OCI-LY7 (cell line): Measurements from ENCODE around the gene RUNX1. TPM values are rescaled to one million over a fixed set of nuclear protein-coding genes. Genes with fewer than 3 reads are reported as not detected.

Experiments
- BruUV-seq: library from RNA; stranded (reverse); fragments of 400-500 nt; replicated peaks from 2 replicates; lab custom pipeline; 2021; lab: Mats Ljungman, UMichigan
- CTCF ChIA-PET: fragments of 300-600 bp; sonication (Branson Sonifier 250); formaldehyde crosslinking; loops from one replicate; lab custom pipeline; 2022; ENCODE audit warnings: antibody characterized with exemption; ENCODE audit not compliant: unreplicated experiment; lab: Charles Lee
- POLR2A ChIA-PET: fragments of 300-600 bp; sonication (Branson Sonifier 250); formaldehyde crosslinking; loops from one replicate; lab custom pipeline; 2022; ENCODE audit warnings: antibody characterized with exemption; lab: Charles Lee
- DNase-seq: peaks from one replicate; pipeline ENCODE4 v3.0.0-alpha.2; 2015; ENCODE audit warnings: low spot score
- H2AFZ ChIP-seq: fragments of 200-600 bp; sonication (generic), shearing (Covaris generic); 2 replicates; pipeline ENCODE4 v1.6.1; 2014; ENCODE audit warnings: mild to moderate bottlenecking, antibody characterized with exemption, low read length, moderate library complexity
- H3K27ac ChIP-seq: fragments of 200-600 bp; sonication (generic); 2 replicates; pipeline ENCODE4 v1.5.1; 2014; ENCODE audit warnings: mixed run types, low read depth, mild to moderate bottlenecking, moderate library complexity, low read length, inconsistent platforms; ENCODE audit not compliant: poor library complexity, severe bottlenecking
- H3K36me3 ChIP-seq: fragments of 200-600 bp; sonication (generic); 2 replicates; pipeline ENCODE4 v1.6.1; 2014; ENCODE audit warnings: mild to moderate bottlenecking, antibody characterized with exemption, low read length, moderate library complexity, mixed read lengths; ENCODE audit not compliant: insufficient read depth
- H3K4me1 ChIP-seq: fragments of 200-600 bp; sonication (generic); 2 replicates; pipeline ENCODE4 v1.5.1; 2014; ENCODE audit warnings: mild to moderate bottlenecking, low read length; ENCODE audit not compliant: insufficient read depth, poor library complexity, severe bottlenecking
- H3K4me2 ChIP-seq: fragments of 200-600 bp; sonication (generic); 2 replicates; pipeline ENCODE4 v1.6.1; 2014; ENCODE audit warnings: mild to moderate bottlenecking, low read length
- H3K4me3 ChIP-seq: fragments of 200-600 bp; sonication (generic); 2 replicates; pipeline ENCODE4 v1.5.1; 2014; ENCODE audit warnings: mild to moderate bottlenecking, low read depth, low read length; ENCODE audit not compliant: poor library complexity, severe bottlenecking
- H3K79me2 ChIP-seq: fragments of 200-600 bp; sonication (generic); 2 replicates; pipeline ENCODE4 v1.6.1; 2016; ENCODE audit warnings: low read depth, mild to moderate bottlenecking, low read length, moderate library complexity, mixed read lengths; ENCODE audit not compliant: insufficient read depth
- H3K9me2 ChIP-seq: fragments of 200-600 bp; sonication (generic); 2 replicates; pipeline ENCODE4 v1.6.1; 2016; ENCODE audit warnings: mild to moderate bottlenecking, low read length, mixed read lengths; ENCODE audit not compliant: insufficient read depth
- H3K9me3 ChIP-seq: fragments of 200-600 bp; sonication (generic); 2 replicates; pipeline ENCODE4 v1.6.1; 2014; ENCODE audit warnings: mild to moderate bottlenecking, mixed run types, low read length, mixed read lengths
- H4K20me1 ChIP-seq: fragments of 200-600 bp; sonication (generic); 2 replicates; pipeline ENCODE4 v1.6.1; 2014; ENCODE audit warnings: mild to moderate bottlenecking, antibody characterized with exemption, low read length, moderate library complexity, mixed read lengths; ENCODE audit not compliant: insufficient read depth
- EZH2phosphoT487 ChIP-seq: fragments of 200-600 bp; sonication (generic); IDR thresholded peaks from 2 replicates; pipeline ENCODE4 v1.6.1; 2018; ENCODE audit warnings: low read depth, borderline replicate concordance, mild to moderate bottlenecking, mixed run types, antibody characterized with exemption, low read length, moderate library complexity, mixed read lengths
- intact Hi-C: fragments of 100-400 bp; cut with micrococcal nuclease; formaldehyde crosslinking; loops from one replicate; pipeline ENCODE4 v1.10.0; 2022; ENCODE audit not compliant: unreplicated experiment
- total RNA-seq, 2 experiments: library from RNA; depleted of rRNA in 1 of 2; stranded (reverse); fragments of >200 nt in 1 of 2; shearing (Covaris generic) in 1 of 2; gene quantifications; 2 replicates each; pipeline ENCODE4 v1.2.3, GENCODE V29; 2014 to 2022
- TF ChIP-seq, protein P1 (sequence below): fragments of 200-600 bp; sonication (generic); conservative IDR thresholded peaks from 2 replicates; pipeline ENCODE4 v1.5.1; 2014; ENCODE audit warnings: mild to moderate bottlenecking, antibody characterized with exemption, low read length, moderate library complexity, mixed read lengths

RUNX1 gene
- total RNA-seq, 2 experiments from 2014 or later = 30.5 to 40.8 TPM

DNA sequence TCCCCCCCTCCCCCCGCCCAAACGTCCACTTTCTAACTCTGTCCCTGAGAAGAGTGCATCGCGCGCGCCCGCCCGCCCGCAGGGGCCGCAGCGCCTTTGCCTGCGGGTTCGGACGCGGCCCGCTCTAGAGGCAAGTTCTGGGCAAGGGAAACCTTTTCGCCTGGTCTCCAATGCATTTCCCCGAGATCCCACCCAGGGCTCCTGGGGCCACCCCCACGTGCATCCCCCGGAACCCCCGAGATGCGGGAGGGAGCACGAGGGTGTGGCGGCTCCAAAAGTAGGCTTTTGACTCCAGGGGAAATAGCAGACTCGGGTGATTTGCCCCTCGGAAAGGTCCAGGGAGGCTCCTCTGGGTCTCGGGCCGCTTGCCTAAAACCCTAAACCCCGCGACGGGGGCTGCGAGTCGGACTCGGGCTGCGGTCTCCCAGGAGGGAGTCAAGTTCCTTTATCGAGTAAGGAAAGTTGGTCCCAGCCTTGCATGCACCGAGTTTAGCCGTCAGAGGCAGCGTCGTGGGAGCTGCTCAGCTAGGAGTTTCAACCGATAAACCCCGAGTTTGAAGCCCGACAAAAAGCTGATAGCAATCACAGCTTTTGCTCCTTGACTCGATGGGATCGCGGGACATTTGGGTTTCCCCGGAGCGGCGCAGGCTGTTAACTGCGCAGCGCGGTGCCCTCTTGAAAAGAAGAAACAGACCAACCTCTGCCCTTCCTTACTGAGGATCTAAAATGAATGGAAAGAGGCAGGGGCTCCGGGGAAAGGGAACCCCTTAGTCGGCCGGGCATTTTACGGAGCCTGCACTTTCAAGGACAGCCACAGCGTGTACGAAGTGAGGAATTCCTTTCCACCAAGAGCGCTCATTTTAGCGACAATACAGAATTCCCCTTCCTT is 158.1 kb downstream of the RUNX1 start:
- peak overlapping the region; percentile 100 for H3K4me2 ChIP-seq
- no peaks in the 10 kb centered on the region for H3K9me3 ChIP-seq
- no peak overlapping the region for H2AFZ ChIP-seq
- no peaks in the 10 kb centered on the region for H3K79me2 ChIP-seq
- H3K9me2 ChIP-seq = no peaks in the 10 kb centered on the region
- H4K20me1 ChIP-seq = peaks cover 40% of the 10 kb centered on the region
- DNase-seq = no peak
- H3K36me3 ChIP-seq = peaks cover 9% of the 10 kb centered on the region; the same call in 1 of the 2 replicates
- CTCF ChIA-PET = interaction anchor here (1.4 kb wide), 2 partner anchors 157 to 161 kb away, joined by 5 to 6 read pairs; no protein-coding TSS in a partner anchor
- peaks cover 14% of the 10 kb centered on the region for H3K4me1 ChIP-seq
- TF ChIP-seq EZH2phosphoT487 = no peak
- TF ChIP-seq, protein P1, sequence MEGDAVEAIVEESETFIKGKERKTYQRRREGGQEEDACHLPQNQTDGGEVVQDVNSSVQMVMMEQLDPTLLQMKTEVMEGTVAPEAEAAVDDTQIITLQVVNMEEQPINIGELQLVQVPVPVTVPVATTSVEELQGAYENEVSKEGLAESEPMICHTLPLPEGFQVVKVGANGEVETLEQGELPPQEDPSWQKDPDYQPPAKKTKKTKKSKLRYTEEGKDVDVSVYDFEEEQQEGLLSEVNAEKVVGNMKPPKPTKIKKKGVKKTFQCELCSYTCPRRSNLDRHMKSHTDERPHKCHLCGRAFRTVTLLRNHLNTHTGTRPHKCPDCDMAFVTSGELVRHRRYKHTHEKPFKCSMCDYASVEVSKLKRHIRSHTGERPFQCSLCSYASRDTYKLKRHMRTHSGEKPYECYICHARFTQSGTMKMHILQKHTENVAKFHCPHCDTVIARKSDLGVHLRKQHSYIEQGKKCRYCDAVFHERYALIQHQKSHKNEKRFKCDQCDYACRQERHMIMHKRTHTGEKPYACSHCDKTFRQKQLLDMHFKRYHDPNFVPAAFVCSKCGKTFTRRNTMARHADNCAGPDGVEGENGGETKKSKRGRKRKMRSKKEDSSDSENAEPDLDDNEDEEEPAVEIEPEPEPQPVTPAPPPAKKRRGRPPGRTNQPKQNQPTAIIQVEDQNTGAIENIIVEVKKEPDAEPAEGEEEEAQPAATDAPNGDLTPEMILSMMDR = no peak
- intact Hi-C loops = no loop called here
- no TSS peak for BruUV-seq
- no peak overlapping the region for H3K4me3 ChIP-seq
- POLR2A ChIA-PET = interaction anchor here (1.0 kb wide), 1 partner anchor 394 kb away, joined by 3 read pairs; no protein-coding TSS in a partner anchor
- no peak overlapping the region for H3K27ac ChIP-seq

DNA sequence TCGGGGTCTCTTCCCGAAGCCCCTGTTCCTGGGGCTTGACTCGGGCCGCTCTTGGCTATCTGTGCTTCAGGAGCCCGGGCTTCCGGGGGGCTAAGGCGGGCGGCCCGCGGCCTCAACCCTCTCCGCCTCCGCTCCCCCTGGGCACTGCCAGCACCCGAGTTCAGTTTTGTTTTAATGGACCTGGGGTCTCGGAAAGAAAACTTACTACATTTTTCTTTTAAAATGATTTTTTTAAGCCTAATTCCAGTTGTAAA is 158.7 kb downstream of the RUNX1 start:
- no TSS peak for BruUV-seq

More for the DNA sequence above, 158.7 kb downstream of the RUNX1 start:
- H3K36me3 ChIP-seq = peaks cover 12% of the 10 kb centered on the region; the same call in 1 of the 2 replicates
- H3K4me3 ChIP-seq = peak overlapping the region; percentile 81
- H3K4me2 ChIP-seq = peak overlapping the region; percentile 100
- POLR2A ChIA-PET = interaction anchor here (1.0 kb wide), 1 partner anchor 394 kb away, joined by 3 read pairs; no protein-coding TSS in a partner anchor
- no peak overlapping the region for H3K27ac ChIP-seq
- TF ChIP-seq, protein P1 = no peak
- DNase-seq = no peak
- H3K9me3 ChIP-seq = no peaks in the 10 kb centered on the region
- H3K4me1 ChIP-seq = peaks cover 14% of the 10 kb centered on the region
- CTCF ChIA-PET = interaction anchor here (1.4 kb wide), 2 partner anchors 158 to 161 kb away, joined by 5 to 6 read pairs; no protein-coding TSS in a partner anchor
- H3K79me2 ChIP-seq = no peaks in the 10 kb centered on the region
- no peak overlapping the region for H2AFZ ChIP-seq
- no peaks in the 10 kb centered on the region for H3K9me2 ChIP-seq
- intact Hi-C loops = no loop called here
- peaks cover 44% of the 10 kb centered on the region for H4K20me1 ChIP-seq
